ENCODE measurements around the gene CISH. TPM values are rescaled to one million over a fixed set of nuclear protein-coding genes. Genes with fewer than 3 reads are reported as not detected.

The CISH gene
- total and polyA plus RNA-seq, 9 of the 15 experiments (the other 6 are each of a cell fraction or from before 2014, with no cell fraction given): 1.7 to 47.7 (median 18.3) TPM

DNA sequence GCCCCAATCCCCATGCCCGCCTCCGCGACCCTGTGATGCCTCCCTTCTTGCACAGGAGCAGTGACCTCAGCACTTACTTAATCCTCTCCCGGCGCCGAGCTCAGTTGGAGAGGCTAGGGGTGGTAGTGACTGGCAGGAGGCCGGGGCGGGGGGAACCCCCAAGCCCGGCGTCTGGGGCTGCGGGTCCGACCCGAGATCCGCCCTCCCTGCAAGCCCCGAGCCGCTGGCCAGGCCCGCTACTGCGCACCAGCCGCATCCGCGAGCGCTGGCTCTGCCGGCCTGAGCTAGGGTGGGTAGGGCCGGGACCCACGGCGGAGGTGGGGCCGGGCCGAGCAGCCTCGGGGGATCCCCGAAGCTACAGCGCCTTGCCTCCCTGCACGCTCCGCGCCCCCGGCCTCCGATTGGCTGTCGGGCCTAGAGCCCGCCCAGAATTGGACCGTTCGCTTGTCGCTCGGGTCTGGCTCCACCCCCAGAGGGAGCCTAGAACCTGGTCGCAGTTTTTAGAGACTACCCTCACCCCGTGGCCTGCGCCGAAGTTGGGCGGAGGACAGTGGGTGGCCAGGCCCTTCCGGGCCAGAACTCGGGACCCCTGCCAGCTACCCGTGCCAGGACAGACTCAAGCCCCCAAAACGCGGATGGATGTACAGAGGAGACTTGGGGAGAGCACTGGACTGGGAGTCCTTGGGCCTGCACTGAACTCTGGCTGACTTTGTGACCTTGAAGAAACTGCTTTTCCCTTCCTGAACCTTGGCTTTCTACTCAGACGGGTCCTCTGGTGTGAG lies 44.0 kb downstream of the CISH start, which contains the start of gene C3orf18 (continued):
- TF ChIP-seq, protein P1, sequence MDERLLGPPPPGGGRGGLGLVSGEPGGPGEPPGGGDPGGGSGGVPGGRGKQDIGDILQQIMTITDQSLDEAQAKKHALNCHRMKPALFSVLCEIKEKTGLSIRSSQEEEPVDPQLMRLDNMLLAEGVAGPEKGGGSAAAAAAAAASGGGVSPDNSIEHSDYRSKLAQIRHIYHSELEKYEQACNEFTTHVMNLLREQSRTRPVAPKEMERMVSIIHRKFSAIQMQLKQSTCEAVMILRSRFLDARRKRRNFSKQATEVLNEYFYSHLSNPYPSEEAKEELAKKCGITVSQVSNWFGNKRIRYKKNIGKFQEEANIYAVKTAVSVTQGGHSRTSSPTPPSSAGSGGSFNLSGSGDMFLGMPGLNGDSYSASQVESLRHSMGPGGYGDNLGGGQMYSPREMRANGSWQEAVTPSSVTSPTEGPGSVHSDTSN (CRISPR knock-in tag; IDR thresholded peaks at IDR 0.05; ENCODE audit: low read depth): peak; percentile 78
- TF ChIP-seq, protein P1 (tag; conservative IDR thresholded peaks at IDR 0.05; ENCODE audit: low read depth): peak; percentile 91
- no peak for TF ChIP-seq ZNF431 (CRISPR knock-in tag; IDR thresholded peaks at IDR 0.05)
- TF ChIP-seq ZNF764 (CRISPR knock-in tag; IDR thresholded peaks at IDR 0.05; ENCODE audit: low read depth): no peak
- TF ChIP-seq, protein P2, sequence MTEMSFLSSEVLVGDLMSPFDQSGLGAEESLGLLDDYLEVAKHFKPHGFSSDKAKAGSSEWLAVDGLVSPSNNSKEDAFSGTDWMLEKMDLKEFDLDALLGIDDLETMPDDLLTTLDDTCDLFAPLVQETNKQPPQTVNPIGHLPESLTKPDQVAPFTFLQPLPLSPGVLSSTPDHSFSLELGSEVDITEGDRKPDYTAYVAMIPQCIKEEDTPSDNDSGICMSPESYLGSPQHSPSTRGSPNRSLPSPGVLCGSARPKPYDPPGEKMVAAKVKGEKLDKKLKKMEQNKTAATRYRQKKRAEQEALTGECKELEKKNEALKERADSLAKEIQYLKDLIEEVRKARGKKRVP (CRISPR knock-in tag; IDR thresholded peaks at IDR 0.05): no peak
- TF ChIP-seq, protein P3, sequence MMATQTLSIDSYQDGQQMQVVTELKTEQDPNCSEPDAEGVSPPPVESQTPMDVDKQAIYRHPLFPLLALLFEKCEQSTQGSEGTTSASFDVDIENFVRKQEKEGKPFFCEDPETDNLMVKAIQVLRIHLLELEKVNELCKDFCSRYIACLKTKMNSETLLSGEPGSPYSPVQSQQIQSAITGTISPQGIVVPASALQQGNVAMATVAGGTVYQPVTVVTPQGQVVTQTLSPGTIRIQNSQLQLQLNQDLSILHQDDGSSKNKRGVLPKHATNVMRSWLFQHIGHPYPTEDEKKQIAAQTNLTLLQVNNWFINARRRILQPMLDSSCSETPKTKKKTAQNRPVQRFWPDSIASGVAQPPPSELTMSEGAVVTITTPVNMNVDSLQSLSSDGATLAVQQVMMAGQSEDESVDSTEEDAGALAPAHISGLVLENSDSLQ (IDR thresholded peaks at IDR 0.05): peak; percentile 99
- no peak for TF ChIP-seq ZNF41 (CRISPR knock-in tag; conservative IDR thresholded peaks at IDR 0.05)
- no peak for TF ChIP-seq RFX5 (IDR thresholded peaks at IDR 0.05; ENCODE audit: low read depth, low read length)
- TF ChIP-seq FOXK2 (conservative IDR thresholded peaks at IDR 0.05 in 1 of 2, IDR thresholded peaks at IDR 0.05 in 1 of 2; ENCODE audit: low read depth in 2 of 2): no peak
- no peak for TF ChIP-seq ZNF174 (CRISPR knock-in tag; IDR thresholded peaks at IDR 0.05)
- TF ChIP-seq MCM3 (IDR thresholded peaks at IDR 0.05): no peak
- TF ChIP-seq CHD2 (IDR thresholded peaks at IDR 0.05; ENCODE audit: low read depth, low read length): peak; percentile 66; the same call in 1 of the 2 replicates
- TF ChIP-seq ARID1B (IDR thresholded peaks at IDR 0.05): no peak
- TF ChIP-seq, protein P4, sequence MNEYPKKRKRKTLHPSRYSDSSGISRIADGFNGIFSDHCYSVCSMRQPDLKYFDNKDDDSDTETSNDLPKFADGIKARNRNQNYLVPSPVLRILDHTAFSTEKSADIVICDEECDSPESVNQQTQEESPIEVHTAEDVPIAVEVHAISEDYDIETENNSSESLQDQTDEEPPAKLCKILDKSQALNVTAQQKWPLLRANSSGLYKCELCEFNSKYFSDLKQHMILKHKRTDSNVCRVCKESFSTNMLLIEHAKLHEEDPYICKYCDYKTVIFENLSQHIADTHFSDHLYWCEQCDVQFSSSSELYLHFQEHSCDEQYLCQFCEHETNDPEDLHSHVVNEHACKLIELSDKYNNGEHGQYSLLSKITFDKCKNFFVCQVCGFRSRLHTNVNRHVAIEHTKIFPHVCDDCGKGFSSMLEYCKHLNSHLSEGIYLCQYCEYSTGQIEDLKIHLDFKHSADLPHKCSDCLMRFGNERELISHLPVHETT (CRISPR knock-in tag; conservative IDR thresholded peaks at IDR 0.05 in 1 of 2, IDR thresholded peaks at IDR 0.05 in 1 of 2): no peak
- TF ChIP-seq ZEB2 (IDR thresholded peaks at IDR 0.05): no peak
- TF ChIP-seq SIN3A (IDR thresholded peaks at IDR 0.05; ENCODE audit: borderline replicate concordance in 2 of 2, control insufficient read depth in 1 of 2, low read depth in 2 of 2, low read length in 2 of 2): no peak
- peak; percentile 78; the same call in 1 of the 2 replicates for TF ChIP-seq ESRRA (IDR thresholded peaks at IDR 0.05; ENCODE audit: borderline replicate concordance, low read depth)
- TF ChIP-seq, protein P5, sequence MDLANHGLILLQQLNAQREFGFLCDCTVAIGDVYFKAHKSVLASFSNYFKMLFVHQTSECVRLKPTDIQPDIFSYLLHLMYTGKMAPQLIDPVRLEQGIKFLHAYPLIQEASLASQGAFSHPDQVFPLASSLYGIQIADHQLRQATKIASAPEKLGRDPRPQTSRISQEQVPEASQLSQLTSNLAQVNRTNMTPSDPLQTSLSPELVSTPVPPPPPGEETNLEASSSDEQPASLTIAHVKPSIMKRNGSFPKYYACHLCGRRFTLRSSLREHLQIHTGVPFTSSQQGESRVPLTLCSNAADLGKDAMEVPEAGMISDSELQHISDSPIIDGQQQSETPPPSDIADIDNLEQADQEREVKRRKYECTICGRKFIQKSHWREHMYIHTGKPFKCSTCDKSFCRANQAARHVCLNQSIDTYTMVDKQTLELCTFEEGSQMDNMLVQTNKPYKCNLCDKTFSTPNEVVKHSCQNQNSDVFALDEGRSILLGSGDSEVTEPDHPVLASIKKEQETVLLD (IDR thresholded peaks at IDR 0.05): no peak
- TF ChIP-seq NFIC (IDR thresholded peaks at IDR 0.05): no peak

Measured in K562 (cell line).